H1 (cell line): ENCODE data around the gene TTC13. TPM values are rescaled to one million over a fixed set of nuclear protein-coding genes. Genes with fewer than 3 reads are reported as not detected.

Experiments
- CTCF ChIA-PET: fragments of 300-600 bp; sonication (Branson Sonifier 250); formaldehyde crosslinking; loops from one replicate; lab custom pipeline; 2021; ENCODE audit not compliant: partially characterized antibody; lab: Charles Lee
- POLR2A ChIA-PET: fragments of 300-600 bp; sonication (Branson Sonifier 250); formaldehyde crosslinking; loops from one replicate; lab custom pipeline; 2021; ENCODE audit warnings: inconsistent platforms; ENCODE audit not compliant: partially characterized antibody; lab: Charles Lee
- DNase-seq, 2 experiments: peaks; one replicate each; pipeline versions ENCODE4 v3.0.0 to v3.0.0-alpha.2; 2010 to 2022; ENCODE audit warnings: low spot score in 2 of 2, low read depth in 1 of 2, mixed read lengths in 1 of 2
- FAIRE-seq: peaks from 2 replicates; lab custom pipeline; 2011; peaks lifted over from hg19 to GRCh38; lab: Jason Lieb, UNC
- H2AFZ ChIP-seq: 2 replicates; pipeline ENCODE4 v1.8.1; 2012; ENCODE audit warnings: low read length, inconsistent platforms
- H2AK5ac ChIP-seq: 2 replicates; pipeline ENCODE4 v1.6.1; 2013; ENCODE audit warnings: low read depth, low read length
- H2BK120ac ChIP-seq: replicated peaks from 2 replicates; pipeline ENCODE3; 2013; ENCODE audit warnings: low read depth, low read length, inconsistent platforms
- H2BK12ac ChIP-seq: 2 replicates; pipeline ENCODE4 v1.6.1; 2013; ENCODE audit warnings: low read depth, low read length
- H2BK15ac ChIP-seq: 2 replicates; pipeline ENCODE4 v1.6.1; 2013; ENCODE audit warnings: low read length
- H2BK20ac ChIP-seq: 2 replicates; pipeline ENCODE4 v1.6.1; 2013; ENCODE audit warnings: low read length
- H2BK5ac ChIP-seq: 2 replicates; pipeline ENCODE4 v1.6.1; 2013; ENCODE audit warnings: low read depth, low read length
- H3K14ac ChIP-seq: 2 replicates; pipeline ENCODE4 v1.6.1; 2013; ENCODE audit warnings: inconsistent platforms; ENCODE audit not compliant: insufficient read length
- H3K18ac ChIP-seq: 2 replicates; pipeline ENCODE4 v1.6.1; 2013; ENCODE audit warnings: low read length; ENCODE audit errors: extremely low read depth
- H3K23ac ChIP-seq: 2 replicates; pipeline ENCODE4 v1.6.1; 2013; ENCODE audit warnings: inconsistent platforms; ENCODE audit not compliant: insufficient read length
- H3K23me2 ChIP-seq: 2 replicates; pipeline ENCODE4 v1.6.1; 2013; ENCODE audit warnings: low read depth, low read length
- H3K27ac ChIP-seq: 2 replicates; pipeline ENCODE4 v1.6.1; 2011; ENCODE audit warnings: low read depth, low read length, inconsistent platforms
- H3K27me3 ChIP-seq, 4 experiments: replicated peaks in 1 of 4; 1 replicate in 1 of 4; 2 replicates in 3 of 4; pipeline versions ENCODE4 v1.6.1 to v1.8.1; 2011 to 2013; ENCODE audit warnings: low read length in 3 of 4, mild to moderate bottlenecking in 3 of 4, inconsistent platforms in 2 of 4, mixed read lengths in 2 of 4, moderate library complexity in 1 of 4; ENCODE audit not compliant: control insufficient read depth in 3 of 4, insufficient read depth in 3 of 4; ENCODE audit errors: extremely low read depth in 1 of 4
- H3K36me3 ChIP-seq, 4 experiments: 2 replicates each; pipeline versions ENCODE4 v1.6.1 to v1.8.1; 2011 to 2013; ENCODE audit warnings: mild to moderate bottlenecking in 4 of 4, low read length in 3 of 4, moderate library complexity in 2 of 4, control low read depth in 1 of 4, inconsistent platforms in 1 of 4; ENCODE audit not compliant: insufficient read depth in 4 of 4, control insufficient read depth in 2 of 4
- H3K4ac ChIP-seq: replicated peaks from 2 replicates; pipeline ENCODE3; 2013; ENCODE audit warnings: low read length, low read depth, mixed read lengths, inconsistent platforms; ENCODE audit not compliant: insufficient read length
- H3K4me1 ChIP-seq, 4 experiments: replicated peaks in 1 of 4; 1 replicate in 1 of 4; 2 replicates in 3 of 4; pipeline versions ENCODE4 v1.6.1 to v1.8.1; 2011 to 2013; ENCODE audit warnings: low read length in 3 of 4, inconsistent platforms in 2 of 4, mixed read lengths in 1 of 4; ENCODE audit not compliant: insufficient read depth in 4 of 4, control insufficient read depth in 3 of 4
- H3K4me2 ChIP-seq, 2 experiments: 2 replicates each; pipeline versions ENCODE4 v1.6.1 to v1.8.1; 2011 to 2013; ENCODE audit warnings: low read depth in 2 of 2, low read length in 2 of 2, control low read depth in 1 of 2, inconsistent platforms in 1 of 2, mild to moderate bottlenecking in 1 of 2; ENCODE audit not compliant: insufficient read depth in 1 of 2
- H3K4me3 ChIP-seq, 4 experiments: fragments of 200-600, 300-600 bp in 1 of 4; sonication (generic), shearing (Covaris generic), sonication (Bioruptor Twin) in 1 of 4; 2 replicates each; pipeline versions ENCODE4 v1.5.1 to v1.8.1; 2011 to 2016; ENCODE audit warnings: low read length in 4 of 4, low read depth in 3 of 4, control low read depth in 2 of 4, inconsistent platforms in 2 of 4, mild to moderate bottlenecking in 2 of 4, mixed read lengths in 1 of 4, moderate library complexity in 1 of 4; ENCODE audit not compliant: insufficient read depth in 2 of 4; ENCODE audit errors: extremely low read depth in 1 of 4
- H3K56ac ChIP-seq: replicated peaks from 2 replicates; pipeline ENCODE3; 2013; ENCODE audit warnings: low read depth, mild to moderate bottlenecking, mixed read lengths, low read length, inconsistent platforms; ENCODE audit not compliant: insufficient read length
- H3K79me1 ChIP-seq: 2 replicates; pipeline ENCODE4 v1.6.1; 2013; ENCODE audit warnings: low read depth, low read length, control low read depth
- H3K79me2 ChIP-seq, 2 experiments: 2 replicates each; pipeline versions ENCODE4 v1.6.1 to v1.8.1; 2012 to 2013; ENCODE audit warnings: low read length in 2 of 2, mild to moderate bottlenecking in 2 of 2, inconsistent platforms in 1 of 2; ENCODE audit not compliant: insufficient read depth in 2 of 2, control insufficient read depth in 1 of 2
- H3K9ac ChIP-seq, 4 experiments: replicated peaks in 1 of 4; 1 replicate in 1 of 4; 2 replicates in 3 of 4; pipeline versions ENCODE4 v1.6.1 to v1.8.1; 2011 to 2013; ENCODE audit warnings: low read depth in 3 of 4, low read length in 3 of 4, control low read depth in 2 of 4, mild to moderate bottlenecking in 2 of 4, moderate library complexity in 2 of 4, inconsistent platforms in 1 of 4; ENCODE audit errors: extremely low read depth in 1 of 4
- H3K9me3 ChIP-seq, 2 experiments: 2 replicates each; pipeline versions ENCODE4 v1.6.1 to v1.8.1; 2012 to 2013; ENCODE audit warnings: mild to moderate bottlenecking in 2 of 2, moderate library complexity in 2 of 2, control low read depth in 1 of 2, inconsistent platforms in 1 of 2, low read depth in 1 of 2, low read length in 1 of 2, mixed read lengths in 1 of 2; ENCODE audit not compliant: insufficient read depth in 2 of 2
- H4K20me1 ChIP-seq, 2 experiments: replicated peaks in 1 of 2; 2 replicates each; pipeline versions ENCODE3 to v1.8.1; 2011 to 2013; ENCODE audit warnings: inconsistent platforms in 2 of 2, low read length in 2 of 2, mild to moderate bottlenecking in 1 of 2; ENCODE audit not compliant: insufficient read depth in 2 of 2, control insufficient read depth in 1 of 2
- H4K5ac ChIP-seq: 2 replicates; pipeline ENCODE4 v1.6.1; 2013; ENCODE audit warnings: low read length, low read depth, mixed read lengths, inconsistent platforms; ENCODE audit not compliant: insufficient read length
- H4K8ac ChIP-seq: 2 replicates; pipeline ENCODE4 v1.8.0; 2013; ENCODE audit warnings: mild to moderate bottlenecking, moderate library complexity, low read length, inconsistent platforms; ENCODE audit not compliant: insufficient read depth; ENCODE audit errors: extremely low read depth
- H4K91ac ChIP-seq: replicated peaks from 2 replicates; pipeline ENCODE3; 2013; ENCODE audit warnings: low read length, mixed read lengths, inconsistent platforms; ENCODE audit not compliant: insufficient read length
- CHD2 ChIP-seq: IDR thresholded peaks from 2 replicates; pipeline ENCODE4 v1.6.1; 2012; ENCODE audit warnings: low read length, improper control_type of control experiment
- EP300 ChIP-seq, 2 experiments: IDR thresholded peaks; 1 replicate in 1 of 2; 2 replicates in 1 of 2; pipeline ENCODE4 v1.6.1; 2011 to 2012; ENCODE audit warnings: low read depth in 2 of 2, low read length in 2 of 2, mild to moderate bottlenecking in 2 of 2, borderline replicate concordance in 1 of 2, inconsistent platforms in 1 of 2, moderate library complexity in 1 of 2
- FOSL1 ChIP-seq: IDR thresholded peaks from 2 replicates; pipeline ENCODE4 v1.6.1; 2011; ENCODE audit warnings: mild to moderate bottlenecking, low read depth, low read length, moderate library complexity; ENCODE audit not compliant: insufficient read depth
- JUN ChIP-seq: IDR thresholded peaks from 2 replicates; pipeline ENCODE4 v1.6.1; 2011; ENCODE audit warnings: low read depth, mild to moderate bottlenecking, improper control_type of control experiment, low read length
- JUND ChIP-seq: IDR thresholded peaks from 2 replicates; pipeline ENCODE4 v1.6.1; 2011; ENCODE audit warnings: mild to moderate bottlenecking, improper control_type of control experiment, low read length
- KDM1A ChIP-seq: fragments of 200-600, 300-600 bp; sonication (generic); IDR thresholded peaks from 2 replicates; pipeline ENCODE4 v1.7.1; 2016; ENCODE audit warnings: mild to moderate bottlenecking, low read length, borderline replicate concordance
- MAFK ChIP-seq: IDR thresholded peaks from 2 replicates; pipeline ENCODE4 v1.6.1; 2012; ENCODE audit warnings: low read depth, mild to moderate bottlenecking, improper control_type of control experiment, low read length
- POLR2A ChIP-seq, 2 experiments: IDR thresholded peaks; 1 replicate in 1 of 2; 2 replicates in 1 of 2; pipeline ENCODE4 v1.6.1; 2011; ENCODE audit warnings: low read depth in 2 of 2, low read length in 2 of 2, mild to moderate bottlenecking in 2 of 2; ENCODE audit errors: control extremely low read depth in 1 of 2
- POU5F1 ChIP-seq: IDR thresholded peaks from 2 replicates; pipeline ENCODE4 v1.6.1; 2011; ENCODE audit warnings: low read depth, mild to moderate bottlenecking, low read length, moderate library complexity
- RNF2 ChIP-seq: fragments of 200-900, 300-1000 bp; sonication (generic); IDR thresholded peaks from 2 replicates; pipeline ENCODE4 v1.7.1; 2016; ENCODE audit warnings: borderline replicate concordance, low read depth, mild to moderate bottlenecking, antibody characterized with exemption, low read length; ENCODE audit not compliant: poor library complexity, severe bottlenecking; ENCODE audit errors: missing control alignments
- SP1 ChIP-seq: IDR thresholded peaks from 2 replicates; pipeline ENCODE4 v1.6.1; 2011; ENCODE audit warnings: low read depth, low read length
- SP2 ChIP-seq: IDR thresholded peaks from 2 replicates; pipeline ENCODE4 v1.6.1; 2012; ENCODE audit warnings: mild to moderate bottlenecking, low read length, inconsistent platforms
- SP4 ChIP-seq: IDR thresholded peaks from 2 replicates; pipeline ENCODE4 v1.6.1; 2012; ENCODE audit warnings: low read length, inconsistent platforms
- SUZ12 ChIP-seq: fragments of 200-600 bp; sonication (generic); IDR thresholded peaks from 2 replicates; pipeline ENCODE4 v1.6.1; 2012; ENCODE audit warnings: mild to moderate bottlenecking, inconsistent platforms, low read length, moderate library complexity, mixed read lengths
- WGBS, 2 experiments: shearing (Covaris generic) in 1 of 2; methylation state at CpG; one replicate each; pipeline versions ENCODE4 v1.1.6 to v1.1.7; 2013 to 2015; ENCODE audit warnings: low lambda C conversion rate in 2 of 2, mixed read lengths in 2 of 2, inconsistent platforms in 1 of 2, low coverage in 1 of 2, missing lambda C conversion rate in 1 of 2; ENCODE audit not compliant: insufficient replicate concordance in 2 of 2, insufficient coverage in 1 of 2, insufficient read length in 1 of 2; ENCODE audit errors: extremely low coverage in 1 of 2, missing lambda C conversion rate in 1 of 2; 5-methylcytosine and 5-hydroxymethylcytosine counted together
- polyA plus RNA-seq, 7 experiments: library from polyadenylated mRNA; depleted of rRNA in 3 of 7; stranded (reverse) in 5 of 7; unstranded in 2 of 7; fragments of >200 nt in 5 of 7; fragments of 200-250 nt in 2 of 7; gene quantifications; 1 replicate in 5 of 7; 2 replicates in 1 of 7; 4 replicates in 1 of 7; pipeline versions ENCODE4 v1.2.1 to v1.2.3, GENCODE V29; 2011 to 2013; ENCODE audit warnings: missing spikeins in 2 of 7, mixed read lengths in 2 of 7
- total RNA-seq: library from RNA; stranded (reverse); fragmentation: NEBNext Ultra II Directional; extraction: Animal tissue kit (Norgen Biotek cat#: 25700); gene quantifications from 2 replicates; pipeline ENCODE4 v1.2.1, GENCODE V29; 2021
- TF ChIP-seq, protein P1 (sequence below): IDR thresholded peaks from 2 replicates; pipeline ENCODE4 v1.6.1; 2012; ENCODE audit warnings: inconsistent platforms

Gene TTC13
- total and polyA plus RNA-seq, 2 of the 8 experiments (the other 6 are each of a cell fraction or from before 2014, with no cell fraction given) = 3.1 to 7.1 TPM

DNA sequence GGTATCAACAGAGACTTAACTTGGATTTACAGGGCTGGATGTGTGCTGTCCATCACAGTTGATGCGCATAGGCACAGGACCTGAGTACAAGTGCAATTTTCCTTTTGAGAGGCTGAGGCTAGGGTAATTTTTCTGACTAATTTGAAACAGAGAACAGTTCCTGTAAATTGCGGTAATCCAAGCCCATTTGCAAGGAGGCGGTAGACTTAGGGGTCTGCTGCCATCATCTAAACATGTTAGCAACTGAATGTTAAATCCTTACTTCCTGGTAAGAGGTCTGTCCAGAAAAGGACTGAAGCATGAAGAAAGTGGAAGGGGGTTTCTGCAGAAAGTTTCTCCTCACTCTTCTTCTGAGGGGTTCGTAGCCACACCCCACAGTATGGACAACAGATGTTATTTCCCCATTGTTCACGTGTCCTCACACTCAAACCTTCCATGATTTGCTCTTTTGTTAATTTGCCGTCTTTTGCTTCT is 86.6 kb downstream of the TTC13 start:
- TF ChIP-seq FOSL1 = no peak
- TF ChIP-seq POU5F1 = no peak
- no peak for TF ChIP-seq EP300 (IDR thresholded peaks at IDR 0.05; ENCODE audit: borderline replicate concordance in 1 of 2, low read depth in 2 of 2, low read length in 2 of 2)
- TF ChIP-seq JUND = no peak
- TF ChIP-seq SP1 = no peak
- no peak for TF ChIP-seq SUZ12
- TF ChIP-seq SP2 = no peak
- no peak for TF ChIP-seq SP4
- TF ChIP-seq POLR2A (IDR thresholded peaks at IDR 0.05; ENCODE audit: control extremely low read depth in 1 of 2, low read depth in 2 of 2, low read length in 2 of 2) = no peak
- TF ChIP-seq KDM1A = no peak
- TF ChIP-seq, protein P1, sequence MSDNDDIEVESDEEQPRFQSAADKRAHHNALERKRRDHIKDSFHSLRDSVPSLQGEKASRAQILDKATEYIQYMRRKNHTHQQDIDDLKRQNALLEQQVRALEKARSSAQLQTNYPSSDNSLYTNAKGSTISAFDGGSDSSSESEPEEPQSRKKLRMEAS = no peak
- TF ChIP-seq JUN = no peak
- no peak for TF ChIP-seq MAFK
- no peak for TF ChIP-seq RNF2
- TF ChIP-seq CHD2 = no peak
- Histone ChIP-seq H2AK5ac (no peak overlapping the region), H3K27ac (no peak overlapping the region), H3K79me1 (no peaks in the 10 kb centered on the region), H2BK5ac (no peak overlapping the region), H3K14ac (no peak overlapping the region), H3K9me3 (no peaks in the 10 kb centered on the region), H4K91ac (no peak overlapping the region), H3K23me2 (no peaks in the 10 kb centered on the region), H3K23ac (no peak overlapping the region), H3K4ac (no peak overlapping the region), H3K4me1 (no peaks in the 10 kb centered on the region; a peak in 1 of 7 replicates), H3K36me3 (no peaks in the 10 kb centered on the region), H2BK15ac (no peak overlapping the region), H3K27me3 (no peaks in the 10 kb centered on the region; a peak in 1 of 7 replicates), H3K4me3 (no peak overlapping the region), H4K8ac (no peak overlapping the region), H2BK120ac (no peak overlapping the region), H3K18ac (no peak overlapping the region), H4K5ac (no peak overlapping the region), H2BK12ac (no peak overlapping the region), H3K79me2 (no peaks in the 10 kb centered on the region), H2BK20ac (no peak overlapping the region), H4K20me1 (no peaks in the 10 kb centered on the region), H3K4me2 (no peak overlapping the region), H3K9ac (no peak overlapping the region), H2AFZ (no peak overlapping the region), H3K56ac (no peak overlapping the region)
- DNase-seq (no peak), FAIRE-seq (no peak)
- ChIA-PET CTCF (interaction anchor here (1.2 kb wide), 1 partner anchor 123 kb away, joined by 3 read pairs; no protein-coding TSS in a partner anchor), POLR2A (no interaction called here)
- 92% methylated on average over 6 of the region's 6 CpGs; no CpG with 5 or more reads in 1 of the 2 experiments for WGBS, 2 experiments
